Gastroesophageal sphincter (tissue), 4 donors: ENCODE measurements around the gene IGFLR1. TPM values are rescaled to one million over a fixed set of nuclear protein-coding genes. Genes with fewer than 3 reads are reported as not detected.

Experiments used
- ATAC-seq: fragments of 150-250 bp; one replicate; pipeline ENCODE4 v1.9.1; 2016; ENCODE audit warnings: mild to moderate bottlenecking, moderate library complexity
- H3K27ac ChIP-seq, 4 donors: fragments of 200-600 bp; sonication (generic) in 3 of 4; 1 replicate in 3 of 4; 2 replicates in 1 of 4; pipeline ENCODE4 v1.5.1; 2016 to 2019
- H3K27me3 ChIP-seq: fragments of 200-600 bp; sonication (generic); one replicate; pipeline ENCODE4 v1.5.1; 2019
- H3K36me3 ChIP-seq, 2 donors: fragments of 200-600 bp; sonication (generic); one replicate each; pipeline ENCODE4 v1.5.1; 2019; ENCODE audit warnings: control low read depth in 1 of 2
- H3K4me1 ChIP-seq, 3 donors: fragments of 200-600 bp; sonication (generic); 1 replicate in 2 of 3; 2 replicates in 1 of 3; pipeline ENCODE4 v1.5.1; 2016 to 2019; ENCODE audit warnings: control low read depth in 2 of 3
- H3K4me3 ChIP-seq, 2 donors: fragments of 200-600 bp; sonication (generic); one replicate each; pipeline ENCODE4 v1.5.1; 2019; ENCODE audit warnings: mild to moderate bottlenecking in 1 of 2, moderate library complexity in 1 of 2
- H3K9me3 ChIP-seq, 3 donors: fragments of 200-600 bp; sonication (generic); one replicate each; pipeline ENCODE4 v1.5.1; 2017 to 2019; ENCODE audit warnings: control low read depth in 2 of 3
- CTCF ChIP-seq, 4 experiments: fragments of 200-600 bp in 2 of 4; fragments of 450-650 bp in 2 of 4; sonication (generic) in 1 of 4; IDR thresholded peaks; one replicate each; pipeline ENCODE4 v1.5.1; 2017 to 2019; ENCODE audit warnings: antibody characterized with exemption in 4 of 4, mild to moderate bottlenecking in 2 of 4, moderate library complexity in 2 of 4
- EP300 ChIP-seq: sonication (generic); formaldehyde crosslinking; IDR thresholded peaks from one replicate; pipeline ENCODE4 v1.6.1; 2017; ENCODE audit warnings: antibody characterized with exemption, mild to moderate bottlenecking
- POLR2A ChIP-seq, 2 donors: fragments of 450-650 bp; IDR thresholded peaks; one replicate each; pipeline ENCODE4 v1.6.1; 2017; ENCODE audit warnings: antibody characterized with exemption in 2 of 2, mild to moderate bottlenecking in 2 of 2, moderate library complexity in 1 of 2
- POLR2AphosphoS5 ChIP-seq: sonication (generic); formaldehyde crosslinking; IDR thresholded peaks from one replicate; pipeline ENCODE4 v1.6.1; 2017; ENCODE audit warnings: antibody characterized with exemption
- WGBS, 2 donors: methylation state at CpG; one replicate each; pipeline ENCODE4 v1.1.5; 2018; ENCODE audit warnings: low coverage in 1 of 2; 5-methylcytosine and 5-hydroxymethylcytosine counted together
- total RNA-seq, 4 donors: library from RNA; depleted of rRNA; stranded (reverse); fragments of >200 nt; gene quantifications; one replicate each; pipeline ENCODE4 v1.1.0, GENCODE V29; 2016

IGFLR1 gene
- total RNA-seq, 4 donors from 2014 or later = 4.6 to 14.3 (median 6.7) TPM

- Histone ChIP-seq H3K27ac (no peak overlapping the region), H3K9me3 (no peaks in the 10 kb centered on the region), H3K4me3 (no peak overlapping the region), H3K36me3 (peaks cover 0 to 100% of the 10 kb centered on the region in 2 donors), H3K27me3 (no peaks in the 10 kb centered on the region), H3K4me1 (no peaks in the 10 kb centered on the region)
- TF ChIP-seq POLR2AphosphoS5 (no peak), POLR2A (IDR thresholded peaks at IDR 0.05) (no peak), EP300 (no peak)
- no peak for ATAC-seq
- 75 to 92% methylated on average over 4 to 10 of the region's 18 CpGs for whole genome bisulfite sequencing, 2 donors
These were observed 11.9 kb downstream of the IGFLR1 start for GRCh38 chr19:35730326-35730725.

DNA sequence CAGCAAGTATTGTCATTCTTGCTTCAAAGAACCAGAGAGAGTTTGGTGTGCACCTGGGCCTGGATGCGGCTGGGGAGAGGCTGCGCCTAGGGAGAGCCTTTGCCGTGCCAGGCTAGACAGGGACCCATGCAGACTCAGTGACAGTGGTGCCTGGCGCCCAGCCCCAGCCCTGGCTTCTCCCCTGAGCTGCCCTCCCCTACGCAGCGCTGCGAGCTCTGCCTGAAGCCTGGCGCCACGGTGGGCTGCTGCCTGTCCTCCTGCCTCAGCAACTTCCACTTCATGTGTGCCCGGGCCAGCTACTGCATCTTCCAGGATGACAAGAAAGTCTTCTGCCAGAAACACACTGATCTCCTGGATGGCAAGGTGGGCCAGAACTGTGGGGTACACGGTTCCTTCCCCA, 12.5 kb downstream of the IGFLR1 start:
- TF ChIP-seq EP300 = no peak
- no peak for TF ChIP-seq POLR2AphosphoS5
- TF ChIP-seq POLR2A (IDR thresholded peaks at IDR 0.05) = no peak
- no peak for TF ChIP-seq CTCF (IDR thresholded peaks at IDR 0.05)
- peaks cover 0 to 100% of the 10 kb centered on the region in 2 donors for H3K36me3 ChIP-seq
- no peaks in the 10 kb centered on the region for H3K9me3 ChIP-seq
- 71 to 77% methylated on average over 1 to 5 of the region's 11 CpGs for WGBS, 2 donors
- no peak overlapping the region for H3K27ac ChIP-seq
- ATAC-seq = no peak
- no peaks in the 10 kb centered on the region for H3K4me1 ChIP-seq
- H3K4me3 ChIP-seq = no peak overlapping the region
- no peaks in the 10 kb centered on the region for H3K27me3 ChIP-seq

DNA sequence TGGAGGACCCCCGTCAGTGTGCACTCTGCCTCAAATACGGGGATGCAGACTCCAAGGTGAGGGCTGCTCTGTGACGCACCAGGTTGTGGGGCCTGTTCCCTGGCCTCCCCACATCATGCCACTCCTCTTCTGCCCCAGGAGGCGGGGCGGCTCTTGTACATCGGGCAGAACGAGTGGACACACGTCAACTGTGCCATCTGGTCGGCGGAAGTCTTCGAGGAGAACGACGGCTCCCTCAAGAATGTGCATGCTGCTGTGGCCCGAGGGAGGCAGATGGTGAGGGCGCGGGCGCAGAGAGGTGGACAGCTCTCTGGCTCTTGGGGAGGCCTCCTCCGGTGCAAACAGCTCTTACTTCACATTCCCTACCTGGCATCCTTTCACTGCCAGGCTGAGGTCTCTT, 13.2 kb downstream of the IGFLR1 start:
- Histone ChIP-seq H3K9me3 (no peaks in the 10 kb centered on the region), H3K4me3 (no peak overlapping the region), H3K27ac (no peak overlapping the region), H3K27me3 (no peaks in the 10 kb centered on the region), H3K36me3 (peaks cover 0 to 100% of the 10 kb centered on the region in 2 donors), H3K4me1 (no peaks in the 10 kb centered on the region)
- TF ChIP-seq POLR2AphosphoS5 (no peak), POLR2A (IDR thresholded peaks at IDR 0.05) (no peak), EP300 (no peak), CTCF (IDR thresholded peaks at IDR 0.05) (no peak)
- WGBS, 2 donors = 72 to 80% methylated on average over 2 to 14 of the region's 18 CpGs
- ATAC-seq = no peak

DNA sequence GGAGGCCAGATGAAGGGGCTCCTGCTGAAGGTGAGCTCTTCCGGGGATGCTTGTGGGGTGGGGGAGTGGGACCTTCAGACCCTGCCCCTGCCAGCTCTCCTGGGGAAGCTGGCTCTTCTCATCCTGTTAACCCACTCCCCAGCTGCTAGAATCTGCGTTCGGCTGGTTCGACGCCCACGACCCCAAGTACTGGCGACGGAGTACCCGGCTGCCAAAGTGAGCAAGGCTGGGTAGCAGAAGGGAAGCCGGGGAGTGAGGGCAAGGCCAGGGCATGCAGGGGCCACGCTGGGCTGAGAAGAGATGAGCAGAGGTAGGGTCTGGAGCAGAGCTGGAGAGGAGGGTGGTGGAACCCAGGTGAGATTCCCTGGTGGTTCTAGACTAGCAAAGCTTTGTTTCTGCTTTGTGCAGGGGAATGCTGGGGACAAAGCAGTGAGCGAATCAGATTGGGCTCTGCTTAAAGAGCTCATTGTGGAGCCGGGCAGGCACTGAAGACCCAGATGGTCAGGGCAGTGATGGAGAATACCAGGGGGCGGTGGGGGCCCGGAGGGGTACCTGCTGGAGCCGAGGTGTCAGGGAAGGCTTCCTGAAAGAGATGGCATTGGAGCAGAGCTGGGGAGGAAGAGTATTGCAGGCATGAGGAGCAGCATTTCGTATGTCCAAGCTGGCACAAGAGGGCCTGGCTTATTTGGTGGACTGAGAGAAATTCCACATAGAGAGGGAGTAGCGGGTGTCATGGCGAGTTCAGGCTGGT, 14.1 kb downstream of the IGFLR1 start:
- H3K9me3 ChIP-seq = no peaks in the 10 kb centered on the region
- H3K36me3 ChIP-seq = peaks cover 0 to 100% of the 10 kb centered on the region in 2 donors
- H3K4me1 ChIP-seq = no peaks in the 10 kb centered on the region
- no peak overlapping the region for H3K4me3 ChIP-seq
- no peak for ATAC-seq
- TF ChIP-seq EP300 = no peak
- TF ChIP-seq POLR2A (IDR thresholded peaks at IDR 0.05) = no peak
- TF ChIP-seq CTCF (IDR thresholded peaks at IDR 0.05) = no peak
- WGBS, 2 donors = 80 to 86% methylated on average over 8 of the region's 19 CpGs
- no peaks in the 10 kb centered on the region for H3K27me3 ChIP-seq
- no peak overlapping the region for H3K27ac ChIP-seq

DNA sequence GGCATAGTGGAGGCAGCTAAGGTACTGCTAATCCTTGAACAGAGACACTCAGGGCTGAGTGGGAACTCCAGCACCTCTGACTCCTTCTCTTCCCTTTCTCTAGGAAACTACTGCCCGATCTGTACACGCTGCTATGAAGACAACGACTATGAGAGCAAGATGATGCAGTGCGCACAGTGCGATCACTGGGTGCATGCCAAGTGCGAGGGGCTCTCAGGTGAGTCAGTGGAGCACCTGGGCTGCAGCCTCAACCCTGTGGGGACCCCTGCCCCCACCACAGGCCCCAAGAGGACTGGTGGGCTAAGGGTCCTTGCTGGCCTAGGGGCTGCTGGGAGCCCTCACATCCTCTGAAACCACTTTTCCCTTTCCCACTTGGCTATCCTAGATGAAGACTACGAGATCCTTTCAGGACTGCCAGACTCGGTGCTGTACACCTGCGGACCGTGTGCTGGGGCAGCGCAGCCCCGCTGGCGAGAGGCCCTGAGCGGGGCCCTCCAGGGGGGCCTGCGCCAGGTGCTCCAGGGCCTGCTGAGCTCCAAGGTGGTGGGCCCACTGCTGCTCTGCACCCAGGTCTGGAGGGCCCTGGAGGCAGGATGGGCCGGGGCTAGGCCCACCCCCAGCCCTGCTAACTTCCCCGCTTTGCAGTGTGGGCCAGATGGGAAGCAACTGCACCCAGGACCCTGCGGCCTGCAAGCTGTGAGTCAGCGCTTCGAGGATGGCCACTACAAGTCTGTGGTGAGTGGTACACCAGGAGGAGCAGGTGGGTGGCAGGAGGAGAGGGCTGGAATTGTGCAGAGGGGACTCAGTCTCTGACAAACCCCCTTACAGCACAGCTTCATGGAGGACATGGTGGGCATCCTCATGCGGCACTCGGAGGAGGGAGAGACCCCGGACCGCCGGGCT, 14.9 kb downstream of the IGFLR1 start:
- no peak for TF ChIP-seq POLR2A (IDR thresholded peaks at IDR 0.05)
- no peak for TF ChIP-seq CTCF (IDR thresholded peaks at IDR 0.05)
- no peak for TF ChIP-seq EP300
- TF ChIP-seq POLR2AphosphoS5 = no peak
- H3K9me3 ChIP-seq = no peaks in the 10 kb centered on the region
- H3K4me3 ChIP-seq = no peak overlapping the region
- H3K4me1 ChIP-seq = peaks cover 0 to 7% (median 0%) of the 10 kb centered on the region in 3 donors
- H3K27me3 ChIP-seq = no peaks in the 10 kb centered on the region
- 90% methylated on average over 4 of the region's 25 CpGs; no CpG with 5 or more reads in 1 of the 2 donors for WGBS, 2 donors
- no peak for ATAC-seq
- H3K36me3 ChIP-seq = peaks cover 0 to 100% of the 10 kb centered on the region in 2 donors
- H3K27ac ChIP-seq = no peak overlapping the region
